Activated gamma-delta T cell treated with Interleukin-2 at 50 U/mL for 16 hours (primary cell): ENCODE measurements around the gene SLU7.
"Not testable (repeated sequence)": the region's sequence is repeated elsewhere in the genome, so short reads cannot be mapped to it uniquely, and the experiment has no call there.

Experiments
- DNase-seq: peaks from one replicate; pipeline ENCODE4 v3.0.0-alpha.2; 2020

Gene SLU7

DNA sequence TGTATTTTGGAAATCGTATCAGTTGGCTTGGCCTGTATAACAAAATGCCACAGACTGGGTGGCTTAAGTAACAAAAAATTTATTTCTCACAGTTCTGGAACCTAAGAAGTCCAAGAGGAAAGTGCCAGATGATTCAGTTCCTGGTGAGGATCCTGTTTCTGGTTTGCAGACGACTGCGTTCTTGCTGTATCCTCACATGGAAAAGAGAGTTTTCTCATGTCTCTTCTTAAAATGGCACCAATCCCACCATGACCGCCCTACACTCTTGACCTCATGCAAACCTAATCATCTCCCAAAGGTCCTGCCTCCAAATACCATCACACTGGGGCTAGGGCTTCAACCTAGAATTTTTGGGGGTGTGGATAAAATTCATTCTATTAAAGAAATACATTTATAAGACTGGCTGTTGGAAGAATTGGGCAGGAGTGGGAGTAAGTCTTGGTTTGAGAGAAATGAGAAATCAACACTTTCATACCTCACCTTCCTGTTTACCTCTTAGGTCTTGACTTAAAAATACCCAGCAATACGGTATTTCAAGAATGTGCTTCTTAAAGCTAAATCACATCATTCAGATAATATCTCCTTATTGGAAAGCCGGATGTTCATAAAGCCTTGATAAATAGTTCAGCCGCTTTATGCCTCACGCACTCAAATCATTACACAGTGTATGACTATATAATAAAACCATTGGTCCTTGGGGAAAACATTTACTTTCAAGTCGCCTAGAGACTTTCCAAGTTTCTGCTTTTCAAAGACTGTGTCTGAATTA, 31.5 kb upstream of the SLU7 start:
- no peak for DNase-seq

DNA sequence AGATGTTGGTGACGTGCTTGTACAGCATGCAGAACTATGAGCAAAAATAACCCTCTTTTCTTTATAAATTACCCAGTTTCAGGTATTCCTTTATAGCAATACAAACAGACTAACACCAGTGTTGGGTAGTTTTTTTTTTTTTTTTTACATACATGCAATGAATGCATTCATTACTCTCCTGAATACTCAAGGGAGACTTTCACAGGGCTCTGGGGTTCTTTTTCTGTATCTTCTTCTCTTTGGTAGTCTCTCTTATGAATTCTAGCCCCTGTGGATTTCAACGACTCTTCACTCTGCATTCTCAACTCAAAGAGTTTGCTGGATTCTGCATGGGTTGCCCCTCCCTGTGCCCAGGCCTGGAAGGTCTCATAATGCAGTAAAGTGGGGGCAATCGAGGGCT, 30.6 kb upstream of the SLU7 start:
- DNase-seq, result no peak

DNA sequence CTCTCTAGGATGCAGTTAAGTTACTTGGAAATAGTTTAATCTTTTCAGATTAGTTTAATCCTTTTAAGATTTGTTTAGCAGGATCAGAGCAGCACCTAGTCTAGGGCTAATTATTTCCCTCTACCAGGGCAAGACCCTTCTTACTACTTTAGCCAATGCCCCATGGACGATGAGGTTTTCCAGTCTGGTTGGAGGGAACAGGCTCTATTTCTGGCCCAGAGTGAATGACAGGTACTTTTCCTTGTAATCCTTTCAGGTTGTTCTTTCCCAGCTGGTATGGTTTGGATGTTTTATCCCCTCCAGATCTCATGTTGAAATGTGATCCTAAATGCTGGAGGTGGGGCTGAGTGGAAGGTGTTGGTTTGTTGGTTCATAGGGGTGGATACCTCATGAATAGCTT, 30.0 kb upstream of the SLU7 start:
- DNase-seq, result no peak

DNA sequence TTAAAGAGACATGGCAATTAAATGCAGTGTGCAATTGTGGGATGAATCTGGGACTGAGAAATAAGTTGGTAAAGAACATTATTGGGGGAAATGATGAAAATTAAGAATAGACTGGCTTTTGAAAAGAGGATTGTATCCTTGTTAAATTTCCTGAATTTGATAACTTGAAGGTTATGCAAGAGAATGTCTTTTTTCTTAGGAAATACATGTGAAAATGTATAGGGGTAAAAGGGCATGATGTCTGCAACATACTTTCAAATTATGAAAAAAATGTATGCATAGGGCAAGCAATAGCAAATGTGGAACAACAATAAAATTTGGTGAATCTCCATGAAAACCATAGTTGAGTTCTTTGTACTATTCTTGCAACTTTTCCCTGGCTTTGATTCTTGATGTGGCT, 26.9 kb upstream of the SLU7 start:
- DNase-seq, result no peak

DNA sequence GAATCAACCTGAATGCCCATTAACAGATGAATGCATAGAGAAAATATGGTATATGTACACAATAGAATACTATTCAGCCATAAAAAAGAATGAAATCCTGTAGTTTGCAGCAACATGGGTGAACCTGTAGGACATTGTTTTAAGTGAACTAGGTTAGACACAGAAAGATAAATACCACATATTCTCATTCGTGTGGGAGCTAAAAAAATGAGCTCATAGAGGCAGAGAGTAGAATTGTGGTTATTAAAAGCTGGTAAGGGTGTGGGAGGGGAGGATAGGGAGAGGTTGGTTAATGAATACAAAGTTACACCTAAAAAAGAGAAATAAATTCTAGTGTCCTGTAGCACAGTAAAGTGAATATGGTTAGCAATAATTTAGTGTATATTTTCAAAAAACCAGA, 26.3 kb upstream of the SLU7 start:
- DNase-seq, result no peak

DNA sequence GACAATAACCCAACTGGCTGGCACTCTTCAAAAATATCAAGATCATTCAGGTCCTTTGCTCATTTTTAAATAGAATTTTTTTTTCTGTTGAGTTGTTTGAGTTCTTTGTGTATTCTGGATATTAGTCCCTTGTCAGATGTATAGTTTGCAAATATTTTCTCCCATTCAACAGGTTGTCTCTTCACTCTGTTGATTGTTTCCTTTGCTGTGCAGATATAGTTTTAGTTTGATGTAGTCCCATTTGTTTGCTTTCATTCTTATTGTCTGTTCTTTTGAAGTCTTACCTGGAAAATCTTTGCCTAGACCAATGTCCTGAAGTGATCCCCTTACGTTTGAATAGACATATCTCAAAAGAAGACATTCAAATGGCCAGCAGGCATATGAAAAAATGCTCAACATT, 25.5 kb upstream of the SLU7 start:
- DNase-seq, result no peak

DNA sequence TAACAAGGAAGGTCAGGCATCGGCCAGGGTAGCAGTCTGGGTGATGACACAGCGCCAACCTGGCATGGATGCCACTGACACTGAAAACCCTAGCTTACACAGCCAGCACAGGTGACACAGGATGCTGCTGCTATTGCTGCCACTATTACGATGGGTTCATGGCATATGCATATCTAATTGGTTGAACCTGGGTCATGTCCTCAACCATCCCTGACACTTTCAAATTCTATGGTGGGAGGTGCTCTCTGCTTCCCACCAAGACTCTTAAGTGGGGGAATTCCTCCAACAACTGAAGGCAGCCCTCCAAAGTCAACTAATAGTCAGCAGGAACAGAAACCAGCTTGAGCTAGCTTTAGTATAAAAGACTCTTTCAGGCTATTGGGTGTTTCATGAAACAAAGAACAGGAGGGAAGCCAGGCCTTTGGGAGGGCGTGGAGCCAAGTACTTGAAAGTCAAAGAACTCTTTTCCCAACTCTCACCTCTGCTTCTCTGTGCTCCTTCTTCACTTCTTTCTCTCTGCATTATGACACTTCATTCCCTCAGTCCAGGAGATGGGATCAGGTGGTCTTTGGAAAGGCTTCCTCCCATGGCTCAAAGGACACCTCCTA, 24.0 kb upstream of the SLU7 start:
- no peak for DNase-seq

DNA sequence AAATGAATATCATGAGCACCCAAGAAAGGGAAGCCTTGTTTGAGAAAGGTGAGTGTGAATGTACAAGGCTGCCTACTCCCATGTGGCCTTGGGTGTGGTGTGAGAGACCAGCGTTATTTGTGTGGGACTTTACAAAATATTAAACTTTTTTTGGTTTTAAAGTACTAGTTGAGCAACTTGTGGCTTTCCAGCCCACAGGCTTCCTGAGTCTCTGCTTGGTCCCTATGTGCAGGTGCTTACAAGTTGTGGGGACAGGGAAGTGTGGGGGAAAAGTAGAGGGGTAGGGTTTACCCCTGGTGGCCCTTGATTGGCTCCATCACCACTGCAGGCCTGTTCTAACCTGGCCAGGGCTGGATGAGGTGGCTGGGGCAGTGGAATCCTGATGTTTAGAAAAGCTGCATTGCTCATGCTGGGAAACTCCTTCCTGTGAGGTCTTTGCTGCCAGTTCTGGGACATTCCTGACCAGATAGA, 22.5 kb upstream of the SLU7 start:
- DNase-seq, result no peak

DNA sequence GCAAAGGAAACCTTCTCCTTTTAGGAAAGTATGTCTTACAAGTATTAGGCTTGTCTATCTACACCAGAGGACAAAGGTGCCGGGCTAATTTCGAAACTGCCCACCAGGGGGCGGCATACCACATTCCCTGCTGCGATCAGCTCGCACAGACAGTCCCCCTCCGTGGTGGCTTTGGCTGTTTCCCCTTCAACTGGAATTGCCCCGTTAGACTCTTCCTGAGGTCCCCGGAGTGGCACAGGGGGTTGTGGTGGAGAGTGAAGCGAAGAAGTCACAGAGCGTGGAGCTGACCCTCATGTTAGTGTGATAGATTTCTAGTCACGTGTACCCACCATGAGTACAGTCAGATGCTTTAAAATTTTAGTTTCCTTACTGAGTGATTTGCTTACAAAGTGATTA, 20.3 kb upstream of the SLU7 start:
- peak; percentile 90 for DNase-seq

DNA sequence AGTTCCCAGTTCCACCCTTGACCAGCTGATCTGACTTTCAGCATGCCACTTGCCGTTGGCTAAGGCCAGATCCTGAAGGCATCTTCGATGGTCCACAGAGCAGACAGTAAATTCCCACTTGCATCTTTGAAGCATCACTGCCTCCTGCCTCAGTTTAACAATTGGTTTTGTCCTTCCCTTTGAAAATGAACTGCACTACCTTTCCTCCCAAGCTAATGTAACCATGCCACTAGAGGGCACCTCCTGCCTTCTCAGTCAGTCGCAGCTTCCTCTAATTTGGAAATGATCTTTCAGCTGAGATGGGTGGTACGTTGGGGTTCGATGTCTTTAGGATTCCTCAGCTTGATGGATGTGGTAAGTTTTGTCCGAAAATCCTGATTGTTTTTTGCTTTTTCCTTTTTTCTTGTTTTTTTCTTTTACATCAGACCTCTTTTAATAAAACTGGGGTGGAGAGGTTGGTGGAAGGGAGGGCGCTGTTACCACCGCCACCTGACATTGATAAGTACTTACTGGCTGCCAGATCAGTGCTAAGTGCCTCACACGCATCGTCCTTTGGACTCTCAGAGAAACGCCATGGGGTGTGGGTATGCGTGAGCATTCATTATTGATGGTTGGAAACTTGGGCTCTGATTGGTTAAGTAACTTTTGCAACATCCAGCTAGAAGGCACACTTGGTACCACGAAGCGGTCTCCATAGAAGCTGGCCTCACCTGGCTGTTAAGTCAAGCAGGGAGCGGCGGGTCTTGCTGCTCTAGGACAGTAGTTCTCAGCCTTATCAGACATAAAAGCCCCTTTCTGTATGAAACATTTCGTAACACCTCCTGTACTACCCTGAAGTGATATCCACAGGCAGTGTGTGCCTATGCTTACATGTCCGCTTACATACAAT, 19.7 kb upstream of the SLU7 start:
- peak; percentile 53 for DNase-seq

DNA sequence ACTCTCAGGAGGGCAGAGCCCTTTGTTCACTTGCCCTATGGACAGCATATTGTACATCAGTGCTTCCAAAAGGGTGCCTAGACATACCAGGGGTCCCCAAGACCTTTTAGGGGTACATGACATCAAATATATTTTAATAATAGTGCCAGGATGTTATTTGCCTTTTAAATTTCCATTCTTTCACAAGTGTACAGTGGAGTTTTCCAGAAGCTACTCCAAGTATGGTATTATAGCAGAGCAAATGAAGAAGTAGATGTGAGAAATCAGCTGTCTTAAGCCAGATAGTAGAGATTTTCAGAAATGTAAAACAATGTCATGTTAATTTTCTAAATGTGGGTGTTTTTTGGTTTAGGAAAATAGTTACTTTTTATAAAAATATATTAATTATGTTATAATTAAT, 18.4 kb upstream of the SLU7 start:
- DNase-seq, result no peak

DNA sequence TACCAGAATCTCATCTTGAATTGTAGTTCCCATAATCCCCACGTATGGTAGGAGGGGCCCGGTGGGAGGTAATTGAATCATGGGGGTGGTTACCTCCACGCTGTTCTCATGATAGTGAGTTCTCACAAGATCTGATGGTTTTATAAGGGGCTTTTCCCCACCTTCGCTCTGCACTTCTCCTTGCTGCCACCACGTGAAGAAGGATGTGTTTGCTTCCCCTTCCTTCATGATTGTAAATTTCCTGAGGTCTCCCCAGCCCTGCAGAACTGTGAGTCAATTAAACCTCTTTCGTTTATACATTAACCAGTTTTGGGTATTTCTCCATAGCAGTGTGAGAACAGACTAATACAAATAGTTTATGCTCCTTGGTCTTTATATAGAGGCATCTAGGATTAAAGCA, 17.8 kb upstream of the SLU7 start:
- not testable (repeated sequence) for DNase-seq

DNA sequence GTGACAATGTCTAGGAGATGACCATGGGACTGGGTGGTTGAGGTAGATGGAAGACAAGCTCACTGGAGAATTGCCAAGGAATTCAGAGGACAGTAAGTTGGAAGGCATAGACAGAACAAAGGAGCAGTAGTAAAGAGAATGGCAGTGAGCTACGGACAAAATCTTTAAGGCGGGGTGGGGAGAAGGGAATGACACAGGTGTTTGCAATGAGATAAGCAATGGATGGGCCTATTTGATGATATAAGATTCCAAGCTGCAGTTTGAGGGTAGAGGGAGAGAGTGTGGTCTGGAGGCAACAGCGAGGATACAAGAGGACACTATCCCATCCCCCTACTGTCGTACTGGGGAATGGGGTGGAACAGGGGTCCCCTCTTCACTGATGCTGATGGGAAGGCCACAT, 17.1 kb upstream of the SLU7 start:
- no peak for DNase-seq

DNA sequence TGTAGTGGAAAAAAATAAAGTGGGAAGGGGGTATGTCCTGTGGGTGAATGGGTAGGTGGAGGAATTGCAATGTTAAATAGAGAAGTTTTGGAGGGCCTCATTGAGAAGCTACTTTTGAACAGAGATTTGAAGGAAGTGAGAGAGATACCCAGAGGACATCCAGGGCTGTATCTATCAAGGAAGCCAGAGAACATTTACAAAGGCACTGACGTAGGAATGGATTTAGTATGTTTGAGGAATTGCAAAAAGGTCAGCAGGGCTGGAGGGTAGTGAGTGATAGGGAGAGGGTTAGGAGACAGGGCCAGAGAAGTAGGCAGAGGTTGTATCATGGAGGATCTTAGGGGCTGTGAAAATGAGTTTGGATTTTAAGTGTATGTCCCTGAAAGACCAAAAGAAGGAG, 16.7 kb upstream of the SLU7 start:
- no peak for DNase-seq

DNA sequence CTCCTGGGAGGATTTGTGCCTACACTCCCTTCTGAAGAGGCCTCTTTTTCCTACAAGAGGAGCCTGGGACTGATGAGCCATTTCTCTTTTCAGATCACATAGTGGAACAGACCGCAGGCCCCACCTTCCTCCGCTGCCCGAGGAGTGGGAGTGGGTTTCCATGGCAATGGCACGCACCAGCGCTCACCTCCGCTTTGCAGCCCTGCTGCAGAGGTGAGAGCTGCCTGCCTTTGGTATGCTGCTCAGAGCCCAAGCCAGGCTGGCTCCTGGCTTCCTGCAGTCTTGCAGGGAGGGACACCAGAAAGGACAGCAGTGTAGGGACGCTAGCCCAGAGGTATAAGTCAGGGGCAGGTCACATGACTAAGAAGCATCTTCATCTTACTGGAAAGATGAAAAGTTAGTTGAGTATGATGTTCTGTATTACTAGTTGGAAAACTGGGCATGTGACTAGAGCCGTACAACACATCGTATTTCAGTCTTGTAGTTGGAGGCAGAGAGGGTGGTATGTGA, 15.2 kb upstream of the SLU7 start:
- no peak for DNase-seq

DNA sequence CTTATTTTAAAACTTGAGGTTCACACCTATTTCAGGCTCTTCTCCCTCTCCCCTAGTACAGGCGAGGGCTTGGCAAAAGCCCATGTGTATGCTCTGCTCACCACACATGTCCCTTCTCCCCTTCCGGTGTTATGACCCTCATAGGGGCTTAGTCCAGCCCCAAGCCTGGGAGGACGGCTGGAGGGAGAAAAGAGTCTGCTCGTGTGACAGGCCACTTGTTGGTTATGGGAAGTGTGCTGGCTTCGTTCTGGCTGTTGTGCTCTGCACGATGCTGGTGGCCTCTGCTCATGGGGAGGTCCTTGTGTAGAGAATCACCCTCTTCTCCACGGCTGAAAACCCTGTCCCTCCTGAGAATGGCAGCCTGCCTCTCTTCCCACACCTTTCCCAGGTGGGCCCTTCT, 13.9 kb upstream of the SLU7 start:
- DNase-seq, result no peak

DNA sequence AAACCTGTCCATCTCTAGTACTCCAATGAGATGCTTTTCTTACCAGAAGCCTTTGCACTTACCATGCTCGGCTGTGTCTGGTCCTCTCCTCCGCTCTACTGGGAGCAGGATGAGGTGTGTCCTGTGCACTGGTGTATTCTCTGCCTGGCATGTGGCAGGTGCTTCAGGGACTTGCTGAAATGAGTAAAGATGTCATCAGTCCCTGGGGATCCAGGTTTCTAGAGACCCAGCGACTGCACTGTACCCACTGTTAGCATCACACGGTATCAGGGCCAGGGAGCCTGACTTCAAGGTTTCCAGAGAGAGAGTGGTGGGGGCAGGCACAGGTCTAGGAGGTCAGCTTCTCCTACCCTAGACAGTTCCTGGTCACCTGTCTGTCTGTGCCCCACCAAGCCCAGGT, 13.3 kb upstream of the SLU7 start:
- no peak for DNase-seq

DNA sequence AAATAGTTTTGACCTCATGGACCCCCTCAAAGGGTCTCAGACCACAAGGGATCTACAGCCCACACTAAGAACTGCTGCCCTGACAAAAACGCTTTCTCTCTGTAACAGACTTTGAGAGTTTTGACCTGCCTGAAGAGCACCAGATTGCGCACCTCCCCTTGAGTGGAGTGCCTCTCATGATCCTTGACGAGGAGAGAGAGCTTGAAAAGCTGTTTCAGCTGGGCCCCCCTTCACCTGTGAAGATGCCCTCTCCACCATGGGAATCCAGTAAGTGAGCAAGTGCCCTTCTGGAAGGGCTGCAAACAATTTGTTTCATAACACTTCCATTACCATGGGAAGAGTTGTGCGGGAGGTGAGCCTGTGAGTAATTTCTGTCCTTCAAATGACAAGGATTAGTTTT, 8.7 kb upstream of the SLU7 start:
- DNase-seq, result no peak

DNA sequence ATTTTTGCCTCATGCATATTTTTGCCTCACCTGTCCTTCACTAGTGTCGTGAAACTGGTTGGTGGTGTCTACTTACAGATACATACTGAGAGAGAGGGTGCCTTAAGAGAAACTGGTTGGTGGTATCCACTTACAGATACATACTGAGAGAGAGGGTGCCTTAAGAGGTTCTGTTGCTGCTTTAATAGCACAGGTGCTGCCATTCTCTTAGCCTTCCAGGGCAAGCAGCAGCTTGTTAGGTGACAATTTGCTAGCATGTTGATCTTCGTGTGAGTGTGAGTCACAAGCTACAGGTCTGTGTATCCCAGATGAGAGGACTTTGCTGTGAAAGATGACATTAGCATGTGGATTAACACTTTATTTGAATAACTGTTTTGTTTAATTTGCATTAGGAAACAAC, 4.2 kb upstream of the SLU7 start:
- no peak for DNase-seq

DNA sequence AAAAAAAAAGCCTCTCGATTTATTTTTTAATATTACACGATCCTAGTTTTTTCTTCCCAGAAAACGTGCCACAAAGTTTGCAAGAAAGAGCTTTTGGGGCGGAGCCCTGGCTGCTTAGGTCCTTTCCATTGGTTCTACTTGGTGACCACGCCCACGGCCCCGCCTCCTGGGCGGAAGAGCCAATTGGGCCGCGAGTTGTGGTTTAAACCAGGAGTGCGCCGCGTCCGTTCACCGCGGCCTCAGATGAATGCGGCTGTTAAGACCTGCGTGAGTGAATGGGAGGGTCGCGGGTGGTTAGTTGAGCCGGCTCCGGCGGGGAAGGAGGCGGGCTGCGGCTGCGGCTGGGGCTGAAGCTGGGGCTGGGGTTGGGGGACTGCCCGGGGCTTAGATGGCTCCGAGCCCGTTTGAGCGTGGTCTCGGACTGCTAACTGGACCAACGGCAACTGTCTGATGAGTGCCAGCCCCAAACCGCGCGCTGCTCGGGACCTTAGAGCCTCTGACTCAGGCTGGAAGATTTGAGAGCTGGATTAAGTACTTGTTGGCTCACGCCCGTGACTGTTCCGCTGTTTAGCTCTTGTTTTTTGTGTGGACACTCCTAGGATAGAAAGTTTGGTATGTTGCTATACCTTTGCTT, 2.9 kb upstream of the SLU7 start, which contains the start of gene PTTG1:
TSS of gene PTTG1 (plus strand) at position 231 of the 634 bp plus-strand sequence. CDS start 458 bp downstream, outside the sequence.
- peak; percentile 89 for DNase-seq

DNA sequence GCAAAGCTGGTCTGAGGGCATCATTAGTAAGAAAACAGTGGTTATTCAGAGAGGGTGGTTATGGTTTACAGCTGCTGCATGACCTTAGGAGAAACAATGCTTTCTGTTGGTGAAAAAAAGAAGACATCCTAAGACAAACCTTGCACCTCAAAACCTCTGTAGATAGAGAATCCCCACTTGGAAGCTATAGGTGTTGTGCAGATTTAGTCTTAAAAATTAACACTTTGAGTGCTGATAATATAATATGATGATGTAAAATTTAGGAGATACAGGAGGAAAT, 1.4 kb upstream of the SLU7 start:
- no peak for DNase-seq

DNA sequence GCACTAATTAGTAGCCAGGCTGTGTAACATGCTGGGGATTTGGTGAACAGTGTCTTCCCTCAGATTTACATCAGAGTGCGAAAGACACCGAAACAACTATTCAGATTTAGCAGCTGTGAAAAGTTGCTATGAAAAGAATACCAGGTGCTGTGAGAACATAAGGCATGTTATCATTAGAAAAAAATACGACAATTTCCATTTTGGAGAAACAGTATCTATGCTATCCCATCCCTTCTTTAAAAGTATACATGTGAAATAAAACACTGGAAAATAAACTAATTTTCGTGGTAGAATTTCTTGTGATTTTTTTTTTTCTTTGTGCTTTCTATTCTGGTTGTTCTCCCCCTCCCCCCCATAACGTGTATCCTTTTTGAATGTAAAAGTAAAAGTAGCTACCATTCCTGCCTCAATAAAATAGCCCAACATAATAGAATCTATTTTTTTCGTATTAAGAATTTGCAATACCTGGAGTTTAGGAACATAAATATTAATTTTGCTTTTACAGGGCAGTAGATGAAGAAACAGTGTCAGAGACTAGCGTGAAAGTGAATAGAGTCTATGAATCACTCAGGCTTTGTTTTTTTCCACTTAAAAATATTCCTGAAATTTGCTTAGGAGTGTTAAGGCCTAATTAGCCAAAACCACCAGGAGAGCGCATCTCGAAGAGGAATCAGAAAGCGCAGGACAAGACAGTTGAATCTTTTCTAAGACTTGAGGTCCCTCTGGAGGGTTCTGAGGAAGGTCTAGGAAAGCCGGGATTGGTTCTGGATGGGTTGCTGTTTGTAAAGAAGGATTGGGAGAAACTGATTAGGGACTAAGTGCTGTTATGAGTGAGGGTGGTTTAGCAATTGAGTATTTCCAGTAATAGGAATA, 813 bp upstream of the SLU7 start:
- DNase-seq, result no peak
